ENCODE measurements around the gene ZNF641. TPM values are rescaled to one million over a fixed set of nuclear protein-coding genes. Genes with fewer than 3 reads are reported as not detected.

Gene ZNF641
- total and polyA plus RNA-seq, 2 donors from 2014 or later, result 7.7 to 23.8 TPM

DNA sequence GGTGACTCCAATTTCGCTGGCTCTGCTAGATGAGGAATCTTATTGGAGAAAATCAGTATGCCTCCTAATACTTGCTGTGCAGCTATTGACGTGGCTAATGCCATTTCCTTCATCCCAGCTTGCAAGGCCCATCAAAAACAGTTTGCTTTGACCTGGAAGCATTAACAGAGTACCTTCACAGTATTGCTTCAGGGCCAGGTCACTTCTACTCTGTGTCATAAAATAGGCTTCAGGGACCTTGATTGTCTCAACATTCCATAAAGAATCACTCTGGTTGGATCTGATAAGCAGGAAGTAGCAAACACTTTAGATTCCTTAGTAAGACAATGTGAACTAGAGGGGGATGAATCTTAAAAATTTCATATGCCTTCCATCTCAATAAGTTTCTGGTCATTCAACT is 26.9 kb upstream of the ZNF641 start:
- FAIRE-seq (no peak), DNase-seq (no peak)
- intact Hi-C loops (cut with DNase I), result no loop called here
- no peak overlapping the region for H3K27ac ChIP-seq (ENCODE audit: low read depth in 2 of 2, low read length in 2 of 2)
- H3K4me1 ChIP-seq (ENCODE audit: control insufficient read depth in 2 of 3, insufficient read depth in 2 of 3, low read depth in 1 of 3, low read length in 3 of 3), result no peaks in the 10 kb centered on the region
- H3K9me3 ChIP-seq (ENCODE audit: control insufficient read depth in 2 of 3, insufficient read depth in 1 of 3, low read length in 3 of 3), result no peaks in the 10 kb centered on the region
- H3K36me3 ChIP-seq (ENCODE audit: control insufficient read depth in 2 of 3, insufficient read depth in 3 of 3, low read length in 3 of 3), result no peaks in the 10 kb centered on the region
- TF ChIP-seq, protein P1, sequence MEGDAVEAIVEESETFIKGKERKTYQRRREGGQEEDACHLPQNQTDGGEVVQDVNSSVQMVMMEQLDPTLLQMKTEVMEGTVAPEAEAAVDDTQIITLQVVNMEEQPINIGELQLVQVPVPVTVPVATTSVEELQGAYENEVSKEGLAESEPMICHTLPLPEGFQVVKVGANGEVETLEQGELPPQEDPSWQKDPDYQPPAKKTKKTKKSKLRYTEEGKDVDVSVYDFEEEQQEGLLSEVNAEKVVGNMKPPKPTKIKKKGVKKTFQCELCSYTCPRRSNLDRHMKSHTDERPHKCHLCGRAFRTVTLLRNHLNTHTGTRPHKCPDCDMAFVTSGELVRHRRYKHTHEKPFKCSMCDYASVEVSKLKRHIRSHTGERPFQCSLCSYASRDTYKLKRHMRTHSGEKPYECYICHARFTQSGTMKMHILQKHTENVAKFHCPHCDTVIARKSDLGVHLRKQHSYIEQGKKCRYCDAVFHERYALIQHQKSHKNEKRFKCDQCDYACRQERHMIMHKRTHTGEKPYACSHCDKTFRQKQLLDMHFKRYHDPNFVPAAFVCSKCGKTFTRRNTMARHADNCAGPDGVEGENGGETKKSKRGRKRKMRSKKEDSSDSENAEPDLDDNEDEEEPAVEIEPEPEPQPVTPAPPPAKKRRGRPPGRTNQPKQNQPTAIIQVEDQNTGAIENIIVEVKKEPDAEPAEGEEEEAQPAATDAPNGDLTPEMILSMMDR (IDR thresholded peaks at IDR 0.05; ENCODE audit: borderline replicate concordance, extremely low read depth, insufficient read depth), result no peak
- H3K4me3 ChIP-seq (ENCODE audit: low read length in 3 of 3), result no peak overlapping the region
- H3K27me3 ChIP-seq (ENCODE audit: control insufficient read depth, insufficient read depth, low read length), result no peaks in the 10 kb centered on the region
- H3K9ac ChIP-seq (ENCODE audit: low read length in 3 of 3), result no peak overlapping the region

DNA sequence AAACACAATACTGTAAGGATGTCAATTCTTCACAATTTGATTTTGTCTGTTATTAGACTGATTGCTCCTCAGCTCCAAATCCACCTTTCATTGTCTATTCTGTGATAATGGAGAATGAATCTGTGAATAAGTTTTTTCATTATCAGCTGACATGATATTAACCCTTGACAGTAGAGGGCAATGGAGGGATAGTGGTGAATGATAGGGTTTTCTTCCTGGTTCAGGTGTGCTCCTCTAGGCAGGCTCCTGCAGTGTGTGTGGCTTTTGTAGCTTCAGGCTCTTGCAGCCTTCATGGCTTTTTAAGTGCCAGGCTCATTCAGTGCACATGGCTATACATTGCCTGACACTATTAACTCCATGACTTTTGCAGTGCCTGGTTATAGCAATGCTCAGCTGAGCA is 23.4 kb upstream of the ZNF641 start:
- TF ChIP-seq, protein P1 (IDR thresholded peaks at IDR 0.05; ENCODE audit: borderline replicate concordance, extremely low read depth, insufficient read depth), result no peak
- FAIRE-seq, result no peak
- no peak overlapping the region for H3K4me3 ChIP-seq (ENCODE audit: low read length in 3 of 3)

DNA sequence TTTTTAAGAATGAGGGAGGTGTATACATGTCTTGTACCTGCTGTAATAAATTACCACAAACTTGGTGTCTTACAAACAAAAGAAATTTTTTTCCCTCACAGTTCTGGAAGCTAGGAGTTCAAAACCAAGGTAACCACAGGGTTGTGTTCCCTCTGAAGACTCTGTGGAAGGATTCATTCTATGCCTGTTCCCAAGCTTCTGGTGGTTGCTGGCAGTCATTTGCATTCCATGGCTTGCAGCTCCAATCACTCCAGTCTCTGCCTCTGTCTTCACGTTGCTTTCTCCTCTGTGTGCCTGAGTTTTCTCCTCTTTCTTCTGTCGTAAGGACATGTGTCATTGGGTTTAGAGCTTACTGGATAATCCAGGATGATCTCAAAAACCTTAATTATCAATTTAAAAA is 15.4 kb upstream of the ZNF641 start:
- H3K27me3 ChIP-seq (ENCODE audit: control insufficient read depth, insufficient read depth, low read length), result no peaks in the 10 kb centered on the region
- no peak overlapping the region for H3K4me3 ChIP-seq (ENCODE audit: low read length in 3 of 3)
- no peaks in the 10 kb centered on the region for H3K36me3 ChIP-seq (ENCODE audit: control insufficient read depth in 2 of 3, insufficient read depth in 3 of 3, low read length in 3 of 3)
- no peak for DNase-seq
- H3K9ac ChIP-seq (ENCODE audit: low read length in 3 of 3), result no peak overlapping the region
- H3K9me3 ChIP-seq (ENCODE audit: control insufficient read depth in 2 of 3, insufficient read depth in 1 of 3, low read length in 3 of 3), result peaks cover 0 to 4% (median 0%) of the 10 kb centered on the region in 3 donors
- no peak for FAIRE-seq
- H3K27ac ChIP-seq (ENCODE audit: low read depth in 2 of 2, low read length in 2 of 2), result no peak overlapping the region
- intact Hi-C loops (cut with DNase I), result no loop called here
- H3K4me1 ChIP-seq (ENCODE audit: control insufficient read depth in 2 of 3, insufficient read depth in 2 of 3, low read depth in 1 of 3, low read length in 3 of 3), result no peaks in the 10 kb centered on the region
- TF ChIP-seq, protein P1 (IDR thresholded peaks at IDR 0.05; ENCODE audit: borderline replicate concordance, extremely low read depth, insufficient read depth), result no peak

More for the DNA sequence above, 23.4 kb upstream of the ZNF641 start:
- DNase-seq, result no peak
- Histone ChIP-seq H3K9ac (ENCODE audit: low read length in 3 of 3) (no peak overlapping the region), H3K4me1 (ENCODE audit: control insufficient read depth in 2 of 3, insufficient read depth in 2 of 3, low read depth in 1 of 3, low read length in 3 of 3) (no peaks in the 10 kb centered on the region), H3K9me3 (ENCODE audit: control insufficient read depth in 2 of 3, insufficient read depth in 1 of 3, low read length in 3 of 3) (peaks cover 0 to under 1% (median 0%) of the 10 kb centered on the region in 3 donors), H3K36me3 (ENCODE audit: control insufficient read depth in 2 of 3, insufficient read depth in 3 of 3, low read length in 3 of 3) (no peaks in the 10 kb centered on the region), H3K27ac (ENCODE audit: low read depth in 2 of 2, low read length in 2 of 2) (no peak overlapping the region), H3K27me3 (ENCODE audit: control insufficient read depth, insufficient read depth, low read length) (no peaks in the 10 kb centered on the region)
- intact Hi-C loops (cut with DNase I), result no loop called here
